Urothelium cell line (cell line): ENCODE results near the gene DNAH14.
"Not testable (repeated sequence)": the region's sequence is repeated elsewhere in the genome, so short reads cannot be mapped to it uniquely, and the experiment has no call there.

Experiments
- DNase-seq: peaks from one replicate; pipeline ENCODE4 v3.0.0; 2011; ENCODE audit warnings: low spot score, mixed read lengths
- FAIRE-seq: peaks from 2 replicates; lab custom pipeline; 2011; peaks lifted over from hg19 to GRCh38; lab: Jason Lieb, UNC

The DNAH14 gene

GRCh38 chr1:225230483-225230882 is 301.0 kb downstream of the DNAH14 start:
- no peak for FAIRE-seq
- DNase-seq = no peak

- not testable (repeated sequence) for DNase-seq, FAIRE-seq
These were observed 303.5 kb downstream of the DNAH14 start for GRCh38 chr1:225232930-225233329.

- DNase-seq = no peak
- FAIRE-seq = no peak
These were observed 313.1 kb downstream of the DNAH14 start for GRCh38 chr1:225242611-225243010.

- no peak for FAIRE-seq
- no peak for DNase-seq
These were observed 321.0 kb downstream of the DNAH14 start for GRCh38 chr1:225250432-225250831.

- no peak for FAIRE-seq
- DNase-seq = no peak
These were observed 323.7 kb downstream of the DNAH14 start for GRCh38 chr1:225253173-225253572.

- DNase-seq = no peak
- no peak for FAIRE-seq
These were observed 324.3 kb downstream of the DNAH14 start for GRCh38 chr1:225253784-225254183.

- FAIRE-seq (no peak), DNase-seq (no peak)
These were observed 325.2 kb downstream of the DNAH14 start for GRCh38 chr1:225254676-225255075.

GRCh38 chr1:225257081-225257480 is 327.6 kb downstream of the DNAH14 start:
- no peak for DNase-seq
- no peak for FAIRE-seq

GRCh38 chr1:225258811-225259210 is 329.3 kb downstream of the DNAH14 start:
- no peak for DNase-seq

GRCh38 chr1:225259542-225259941 is 330.1 kb downstream of the DNAH14 start:
- FAIRE-seq (no peak), DNase-seq (no peak)

More at GRCh38 chr1:225258811-225259210, 329.3 kb downstream of the DNAH14 start:
- no peak for FAIRE-seq

GRCh38 chr1:225260319-225260718 is 330.8 kb downstream of the DNAH14 start:
- FAIRE-seq (no peak), DNase-seq (no peak)

GRCh38 chr1:225277445-225277844 is 348.0 kb downstream of the DNAH14 start:
- DNase-seq (no peak), FAIRE-seq (no peak)

GRCh38 chr1:225280563-225280962 is 351.1 kb downstream of the DNAH14 start:
- FAIRE-seq = no peak
- DNase-seq = no peak

GRCh38 chr1:225290244-225290643 is 360.8 kb downstream of the DNAH14 start:
- no peak for FAIRE-seq
- no peak for DNase-seq

GRCh38 chr1:225299624-225300023 is 370.1 kb downstream of the DNAH14 start:
- DNase-seq (peak; percentile 11), FAIRE-seq (no peak)

- no peak for FAIRE-seq
- no peak for DNase-seq
These were observed 370.9 kb downstream of the DNAH14 start for GRCh38 chr1:225300381-225300780.

- no peak for FAIRE-seq
- no peak for DNase-seq
These were observed 375.5 kb downstream of the DNAH14 start for GRCh38 chr1:225304996-225305395.

- FAIRE-seq, DNase-seq: not testable (repeated sequence)
These were observed 381.1 kb downstream of the DNAH14 start for GRCh38 chr1:225310544-225310943.

- no peak for FAIRE-seq
- peak; percentile 59 for DNase-seq
These were observed 389.5 kb downstream of the DNAH14 start for GRCh38 chr1:225318706-225319575.

- no peak for FAIRE-seq
These were observed 390.4 kb downstream of the DNAH14 start for GRCh38 chr1:225319871-225320270.

GRCh38 chr1:225321784-225322183 is 392.3 kb downstream of the DNAH14 start:
- DNase-seq (no peak), FAIRE-seq (no peak)

More at GRCh38 chr1:225319871-225320270, 390.4 kb downstream of the DNAH14 start:
- DNase-seq = no peak

- no peak for FAIRE-seq
- DNase-seq = no peak
These were observed 399.6 kb downstream of the DNAH14 start for GRCh38 chr1:225329041-225329440.
